ENCODE data around the gene CCDC28A.

Gene CCDC28A

DNA sequence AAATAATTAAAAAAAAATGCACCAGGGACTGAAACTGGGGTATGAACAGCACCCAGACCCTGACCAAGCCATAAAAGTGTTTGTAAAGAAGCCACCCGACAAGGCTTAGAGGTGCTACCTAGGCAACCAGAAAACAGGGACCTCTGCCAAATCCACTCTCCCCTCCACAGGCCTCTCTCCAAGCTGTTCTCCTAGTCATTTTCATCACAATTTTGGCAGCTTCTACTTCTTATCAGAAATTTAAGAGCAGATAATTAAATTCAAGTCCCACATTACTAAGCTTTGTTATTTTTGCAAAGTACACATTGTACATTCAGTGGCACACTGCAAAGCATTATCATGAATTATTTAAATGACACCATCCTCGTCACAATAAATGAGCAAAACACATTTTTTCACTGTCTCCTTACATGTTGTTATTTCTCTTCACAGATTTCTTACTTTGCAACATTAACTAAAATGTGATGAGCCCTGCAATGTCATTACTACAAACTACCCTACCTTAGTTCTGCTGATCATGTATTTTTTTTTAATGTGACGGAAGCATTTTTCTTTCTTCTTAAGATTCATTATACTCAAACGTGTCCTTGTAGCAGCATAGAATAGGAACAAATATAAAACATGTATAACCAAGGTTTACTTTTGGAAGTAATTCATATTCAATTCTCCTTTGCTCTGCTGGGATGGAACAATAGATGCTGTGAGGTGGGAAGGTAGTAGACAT is 60.4 kb downstream of the CCDC28A start:
- peak; percentile 85 for DNase-seq (ENCODE audit: low read depth, low spot score)

DNA sequence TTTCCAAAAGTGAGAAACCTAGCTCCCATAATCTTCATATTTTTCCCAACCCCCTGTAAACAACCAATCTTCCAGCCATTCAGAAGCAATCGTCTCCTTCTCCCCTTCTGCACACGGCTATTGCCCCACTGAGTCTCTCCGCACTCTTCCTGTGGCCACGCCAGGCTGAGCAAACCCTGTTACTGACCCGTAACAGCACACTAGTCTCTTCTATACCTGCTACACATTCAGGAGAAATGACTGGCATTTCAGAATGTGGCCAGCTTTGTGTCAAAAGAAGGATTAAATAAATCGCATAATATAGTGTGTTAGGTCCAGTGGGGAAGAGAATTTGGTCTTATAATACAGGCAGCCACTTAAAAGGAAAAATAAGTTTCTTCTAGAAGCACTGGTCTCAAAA is 63.7 kb downstream of the CCDC28A start:
- no peak for DNase-seq (ENCODE audit: low read depth, low spot score)

Measured in astrocyte of the hippocampus (primary cell).